HG03575 (cell line): Measurements from ENCODE around the gene WDR20.

Source experiments
- ATAC-seq: cut with Tn5 transposase; IDR thresholded peaks from one replicate; pipeline ENCODE4 v1.9.1; 2021; ENCODE audit not compliant: unreplicated experiment, insufficient number of reproducible peaks, low FRiP score; ENCODE audit errors: extremely low read depth

WDR20 gene

DNA sequence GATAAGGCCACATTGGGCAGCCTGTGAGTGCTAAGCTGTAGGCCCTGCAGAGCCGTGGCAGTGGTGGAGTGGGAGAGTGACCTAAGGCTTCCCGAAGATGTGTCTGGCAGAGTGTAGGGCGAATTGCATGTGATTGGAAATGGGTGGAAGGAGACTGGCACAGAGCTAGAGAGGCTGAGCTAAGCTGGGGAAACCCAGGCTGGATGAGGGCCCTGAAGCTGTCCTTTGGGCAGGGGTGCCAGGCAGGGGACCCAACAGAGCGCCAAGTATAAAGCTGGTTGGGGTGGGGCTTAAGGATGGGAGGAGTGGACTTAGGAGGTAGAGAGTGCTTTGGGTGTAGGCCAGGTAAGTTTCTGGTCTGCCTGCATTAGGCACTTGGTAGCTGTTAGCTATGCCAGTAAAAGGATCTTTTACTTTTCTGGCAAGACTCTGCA is 47.9 kb downstream of the WDR20 start:
- ATAC-seq = no peak

DNA sequence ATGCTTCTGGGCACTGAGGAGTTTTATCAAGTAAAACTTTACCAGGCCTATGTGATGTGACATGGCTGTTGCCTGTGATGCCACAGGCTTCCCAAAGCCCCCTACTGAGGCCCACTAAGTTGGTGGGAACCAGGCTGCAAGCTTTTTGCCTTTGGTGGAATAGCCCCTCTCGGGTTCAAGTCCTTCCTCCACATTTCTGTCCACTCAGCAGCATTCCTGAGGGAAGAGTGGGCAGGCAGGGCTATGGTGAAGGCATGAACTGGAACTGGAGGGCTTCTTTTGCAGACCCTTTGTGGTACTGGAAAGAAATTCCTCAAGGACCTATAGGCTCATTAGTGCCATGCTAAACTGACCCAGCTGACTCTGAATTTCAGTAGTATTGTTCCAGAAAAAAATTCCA is 48.5 kb downstream of the WDR20 start:
- ATAC-seq = no peak

DNA sequence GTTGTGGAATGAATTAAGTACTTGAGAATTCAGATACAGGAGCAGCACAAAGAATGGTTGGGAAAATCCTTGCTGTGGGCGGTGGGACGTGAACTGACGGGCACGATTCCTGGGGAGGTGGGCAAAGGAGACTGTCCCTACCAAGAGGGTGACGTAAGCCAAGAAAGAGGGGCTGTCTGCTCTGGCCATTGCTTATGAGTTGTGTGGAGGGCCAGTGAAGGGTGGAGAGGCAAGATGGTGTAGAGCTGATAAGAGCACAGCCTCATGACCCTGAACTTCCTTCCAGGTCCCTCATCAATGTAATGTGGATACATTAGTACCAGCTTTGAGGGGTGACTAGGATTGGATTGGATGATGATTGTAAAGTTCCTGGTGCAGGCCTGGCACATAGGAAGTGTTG is 50.2 kb downstream of the WDR20 start:
- ATAC-seq = no peak

DNA sequence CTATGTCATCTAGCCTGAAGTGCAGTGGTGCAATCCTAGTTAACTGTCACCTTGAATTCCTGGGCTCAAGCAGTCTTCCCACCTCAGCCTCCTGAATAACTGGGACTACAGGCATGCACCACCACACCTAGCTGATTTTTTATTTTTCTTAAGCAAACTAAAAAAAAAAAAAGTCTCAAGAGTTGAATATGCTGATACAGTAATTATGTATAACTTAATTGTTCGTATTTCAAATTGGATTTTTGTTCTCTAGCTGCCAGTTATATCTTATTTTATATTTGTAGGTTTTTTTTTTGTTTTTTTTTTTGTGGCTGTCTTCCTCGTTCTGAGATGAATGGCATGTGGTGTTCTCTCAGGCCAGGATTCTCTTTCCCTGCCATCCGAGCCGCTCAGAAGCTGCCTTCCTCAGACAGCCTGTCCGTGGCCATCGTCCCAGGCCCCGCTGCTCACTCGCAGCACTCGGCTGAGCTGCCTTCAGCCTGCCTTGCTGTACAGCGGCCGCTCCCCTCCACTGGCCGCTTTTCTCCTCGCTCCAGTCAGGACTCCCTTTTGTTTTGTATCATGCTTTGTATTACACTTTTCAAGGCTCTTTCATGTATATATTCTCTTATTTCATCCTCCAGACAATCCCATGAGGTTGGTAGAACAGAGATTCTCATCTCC is 53.3 kb downstream of the WDR20 start:
- no peak for ATAC-seq

DNA sequence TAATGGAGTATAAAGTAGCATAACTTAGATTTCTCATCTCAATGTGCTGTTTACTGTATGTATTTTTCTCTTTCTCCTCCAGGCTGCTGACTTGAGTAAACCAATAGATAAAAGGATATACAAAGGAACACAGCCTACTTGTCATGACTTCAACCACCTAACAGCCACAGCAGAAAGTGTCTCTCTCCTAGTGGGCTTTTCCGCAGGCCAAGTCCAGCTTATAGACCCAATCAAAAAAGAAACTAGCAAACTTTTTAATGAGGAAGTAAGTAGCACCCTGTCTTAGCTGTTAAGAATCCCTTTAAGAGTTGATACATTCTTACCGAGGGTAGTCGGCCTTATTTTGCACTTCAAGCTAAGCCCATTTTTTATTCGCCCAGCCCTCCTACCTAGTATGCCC is 55.2 kb downstream of the WDR20 start:
- no peak for ATAC-seq

DNA sequence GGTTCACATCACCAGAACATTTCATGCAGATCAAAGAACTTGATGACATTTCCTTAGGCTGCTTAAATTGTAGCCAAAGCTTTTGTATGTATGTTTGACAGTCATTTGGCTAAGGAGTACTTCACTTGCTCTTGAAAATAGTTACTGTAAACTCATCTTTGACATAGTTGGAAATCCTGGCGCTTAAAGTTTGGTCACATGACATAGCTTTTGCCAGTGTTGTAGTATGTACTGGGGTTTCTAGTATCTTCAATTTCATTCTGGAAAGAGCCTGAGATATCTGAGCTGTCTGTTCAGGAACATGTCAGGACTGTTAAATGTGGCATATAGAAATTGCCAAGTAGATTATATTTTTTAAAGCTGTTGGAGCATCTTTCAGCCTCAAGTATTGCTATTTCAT is 55.7 kb downstream of the WDR20 start:
- no peak for ATAC-seq

DNA sequence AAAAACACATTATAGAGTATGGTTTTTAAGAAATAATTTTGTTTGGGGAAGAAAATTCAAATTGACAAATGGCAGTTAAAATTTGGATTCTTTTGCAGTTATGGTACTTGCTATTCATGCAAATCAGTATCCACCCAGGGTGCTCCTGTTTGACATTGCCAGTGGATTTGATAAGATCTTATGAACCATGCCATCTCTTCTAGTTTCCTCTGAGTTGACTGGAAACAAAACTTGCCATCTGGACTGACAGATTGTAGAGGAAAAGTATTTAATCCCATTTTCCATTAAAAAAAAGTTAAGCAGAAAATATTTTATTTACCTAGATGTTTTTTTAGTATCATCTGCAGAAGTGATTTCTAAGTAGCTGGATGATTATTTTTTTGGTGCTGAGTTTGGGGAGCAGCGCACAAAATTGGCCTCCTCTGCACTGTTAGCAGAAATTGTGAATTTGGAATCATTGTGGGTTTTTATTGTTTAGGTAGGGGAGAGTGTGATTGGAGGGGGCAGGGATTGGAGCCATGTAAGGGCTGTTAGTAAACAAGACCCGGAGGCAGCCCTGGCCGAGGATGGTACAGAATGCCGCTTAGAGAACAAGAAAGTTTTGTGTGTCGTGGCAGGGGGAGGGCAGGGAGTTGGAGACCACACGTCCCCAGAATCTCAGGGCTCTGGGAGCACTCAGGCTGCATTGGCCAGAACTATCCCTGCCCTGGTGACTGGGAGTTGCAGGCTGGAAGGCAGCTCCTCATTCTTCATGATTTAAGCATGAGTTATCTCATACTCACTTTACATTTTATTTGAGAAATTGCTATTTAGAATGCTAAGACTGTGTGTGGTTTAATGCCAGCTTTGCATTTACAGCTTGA is 56.6 kb downstream of the WDR20 start:
- ATAC-seq = no peak

DNA sequence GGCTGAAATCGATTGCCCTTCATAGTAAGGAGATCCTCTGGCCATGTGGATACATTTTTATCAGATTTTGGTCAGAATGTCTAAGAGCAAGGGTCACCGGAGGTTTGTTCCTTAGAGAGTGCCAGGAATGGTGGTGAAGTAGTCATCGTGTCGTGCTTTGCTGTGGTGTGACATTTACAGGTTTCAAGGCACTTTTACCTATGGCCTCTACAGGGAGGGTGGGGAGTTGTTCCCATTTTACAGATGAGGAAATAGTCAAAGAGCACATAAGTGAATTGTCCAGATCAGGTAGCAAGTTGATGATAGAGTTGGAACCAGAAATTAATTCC is 57.2 kb downstream of the WDR20 start:
- no peak for ATAC-seq

DNA sequence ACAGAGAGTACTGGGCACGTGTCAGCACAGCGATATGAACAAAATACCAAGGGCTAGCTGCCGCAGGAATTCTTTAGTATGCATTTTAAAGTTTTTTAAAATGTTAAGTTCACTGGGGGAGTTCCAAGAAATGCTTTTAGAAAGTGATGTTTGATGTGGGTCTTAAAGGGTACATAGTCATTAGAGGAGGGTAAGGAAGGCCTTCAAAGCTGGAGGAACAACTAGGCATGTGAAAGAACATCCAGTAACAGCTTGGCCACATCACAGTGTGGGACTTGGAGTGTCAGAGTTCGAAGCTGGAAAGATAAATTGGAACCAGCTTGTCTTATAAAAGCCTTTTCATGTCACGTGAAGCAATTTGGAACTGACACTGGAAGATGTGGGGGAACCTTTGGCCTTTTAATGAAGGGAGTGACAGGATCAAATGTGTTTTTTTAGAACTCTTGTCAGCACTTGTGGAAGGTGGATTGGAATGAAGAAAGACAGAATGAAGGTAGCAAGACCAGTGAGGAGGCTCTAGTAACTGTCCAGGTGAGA is 57.7 kb downstream of the WDR20 start:
- no peak for ATAC-seq

DNA sequence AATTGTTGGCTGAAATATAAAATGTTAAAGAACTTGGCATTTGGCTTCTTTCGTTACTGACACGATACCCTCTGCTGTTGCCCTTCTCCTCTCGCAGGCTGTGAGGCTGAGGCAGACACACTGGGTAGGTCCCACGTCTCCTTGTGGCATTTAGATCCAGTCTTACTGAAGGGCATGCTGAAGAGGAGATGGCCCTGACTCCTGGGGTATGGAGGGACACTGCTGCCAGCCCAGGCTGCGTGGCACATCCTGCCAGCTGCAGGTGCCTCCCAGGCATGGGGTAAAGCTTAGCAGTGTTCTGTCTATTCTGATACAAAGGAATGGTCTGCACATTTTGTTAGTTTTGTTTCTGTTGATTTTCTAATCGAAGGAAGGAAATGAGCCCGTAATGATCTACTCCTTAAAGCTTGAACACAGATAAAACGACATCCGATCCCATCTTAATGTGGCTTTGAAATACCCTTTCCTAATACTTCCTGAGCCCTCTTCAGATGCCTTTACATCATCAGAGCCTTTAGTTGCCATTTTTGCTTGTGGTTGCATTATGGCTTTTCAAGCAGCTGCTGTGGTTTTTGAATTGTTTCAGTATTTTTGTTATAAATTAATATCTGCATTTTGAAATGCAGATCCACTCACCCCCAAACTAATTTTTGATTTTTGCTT is 61.1 kb downstream of the WDR20 start:
- no peak for ATAC-seq

DNA sequence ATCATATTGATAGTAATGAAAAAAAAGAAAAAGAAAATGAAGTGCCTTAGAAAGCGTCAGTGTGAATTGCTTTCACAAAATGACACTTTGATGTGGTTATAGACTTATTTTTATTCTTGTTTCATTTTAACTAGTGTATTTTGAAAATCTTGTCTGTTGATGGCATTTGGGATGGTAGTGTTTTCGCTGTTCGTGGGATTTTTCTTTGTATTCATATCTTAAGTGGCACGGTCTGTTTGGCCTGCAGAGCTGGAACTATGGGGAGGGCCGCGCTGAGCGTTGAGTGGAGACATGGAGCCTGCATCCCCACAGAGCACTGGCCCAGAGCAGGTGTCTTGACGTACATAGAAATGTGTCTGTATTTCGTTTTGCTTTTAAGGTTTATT is 61.6 kb downstream of the WDR20 start:
- ATAC-seq = no peak

DNA sequence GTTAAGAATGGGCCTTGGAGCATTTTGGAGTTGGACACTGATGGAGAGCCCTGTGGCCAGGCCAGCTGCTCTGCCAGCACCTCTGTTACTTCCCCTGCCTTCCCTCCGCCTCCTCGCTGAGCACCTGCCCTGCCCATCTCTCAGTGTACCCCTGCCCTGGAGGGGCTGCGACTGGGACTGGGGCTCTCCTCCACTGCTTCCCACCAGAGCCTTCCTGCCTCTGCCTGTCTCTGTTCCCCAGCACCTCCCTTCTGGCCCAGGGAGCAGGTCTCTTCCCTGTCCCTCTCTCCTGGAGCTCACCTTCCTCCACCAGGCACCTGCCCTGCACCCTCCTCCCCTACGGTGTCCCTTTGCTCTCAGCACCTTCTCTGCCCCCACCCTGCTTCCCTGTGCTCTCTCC is 62.1 kb downstream of the WDR20 start:
- ATAC-seq = no peak

DNA sequence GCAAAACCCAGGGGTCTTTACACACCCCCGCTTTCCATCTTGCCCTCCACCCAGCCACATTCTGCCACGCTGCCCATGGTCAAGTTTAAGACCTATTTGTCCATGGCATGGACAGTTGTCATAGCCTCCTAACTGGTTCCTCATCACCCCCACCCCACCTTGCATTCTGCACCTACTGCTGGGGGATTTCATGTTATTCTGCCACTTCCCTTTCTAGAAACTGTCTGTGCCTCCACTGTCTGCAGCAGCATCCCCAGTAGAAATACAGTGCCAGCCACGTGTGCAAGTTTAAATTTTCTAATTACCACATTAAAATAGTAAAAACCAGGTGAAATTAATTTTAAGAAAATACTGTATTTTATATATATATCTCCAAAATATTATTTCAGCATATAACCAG is 63.2 kb downstream of the WDR20 start:
- no peak for ATAC-seq

DNA sequence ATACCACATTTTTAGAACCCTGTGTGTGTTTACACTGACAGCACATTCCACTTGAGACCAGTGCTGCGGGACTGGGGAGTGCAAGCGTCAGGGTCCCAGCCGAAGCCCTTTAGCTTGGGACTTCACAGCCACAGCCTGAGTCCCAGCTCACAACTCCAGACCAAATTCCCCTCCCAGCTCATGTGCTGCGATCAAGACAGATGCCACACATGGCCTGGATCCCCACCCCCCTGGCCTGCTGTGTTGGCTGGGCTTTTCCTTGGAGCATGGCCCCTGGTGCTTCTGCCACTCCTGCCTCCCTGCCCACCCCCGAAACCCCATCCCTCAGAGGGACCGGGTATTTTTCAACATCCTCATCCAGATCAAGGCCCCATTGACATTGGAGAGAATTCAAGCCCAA is 63.7 kb downstream of the WDR20 start:
- no peak for ATAC-seq

DNA sequence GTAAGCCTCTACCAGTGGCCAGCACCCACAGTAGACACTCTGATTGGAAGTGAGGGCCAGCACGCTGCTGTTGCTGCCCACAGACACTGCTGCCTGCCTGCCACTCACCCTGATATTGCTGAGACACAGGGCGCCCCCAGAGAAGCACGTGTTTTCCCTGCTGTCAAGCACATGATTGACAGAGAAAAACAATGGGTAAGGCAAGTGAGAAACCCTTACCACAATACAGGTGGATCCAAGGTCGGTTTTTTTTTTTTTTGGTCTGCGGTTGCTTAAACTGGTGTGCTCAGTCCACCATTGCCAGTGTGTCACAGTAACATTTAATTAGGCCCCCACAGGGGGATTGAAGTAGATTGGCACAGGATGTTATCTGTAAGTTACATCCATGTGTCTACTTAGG is 65.9 kb downstream of the WDR20 start:
- ATAC-seq = no peak

DNA sequence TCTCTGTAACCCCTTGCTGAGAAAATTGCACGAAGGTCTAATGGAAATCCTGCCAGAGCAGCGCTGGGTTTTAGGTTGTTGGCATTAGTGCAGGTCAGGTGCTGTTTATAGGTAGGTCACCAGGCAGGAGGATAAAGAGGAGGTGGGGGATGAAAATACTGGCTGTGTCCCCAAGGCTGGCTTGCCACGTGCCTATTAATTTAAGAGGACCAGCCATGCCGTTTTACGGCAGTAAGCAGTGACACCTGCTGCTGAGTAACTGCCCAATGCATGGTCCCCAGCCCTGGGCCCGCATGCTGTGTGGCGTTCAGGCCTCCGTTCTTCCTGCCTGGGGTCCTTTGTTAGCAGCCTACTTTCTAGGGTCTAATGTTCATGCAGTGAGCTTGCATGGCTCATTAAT is 67.2 kb downstream of the WDR20 start:
- ATAC-seq = no peak

DNA sequence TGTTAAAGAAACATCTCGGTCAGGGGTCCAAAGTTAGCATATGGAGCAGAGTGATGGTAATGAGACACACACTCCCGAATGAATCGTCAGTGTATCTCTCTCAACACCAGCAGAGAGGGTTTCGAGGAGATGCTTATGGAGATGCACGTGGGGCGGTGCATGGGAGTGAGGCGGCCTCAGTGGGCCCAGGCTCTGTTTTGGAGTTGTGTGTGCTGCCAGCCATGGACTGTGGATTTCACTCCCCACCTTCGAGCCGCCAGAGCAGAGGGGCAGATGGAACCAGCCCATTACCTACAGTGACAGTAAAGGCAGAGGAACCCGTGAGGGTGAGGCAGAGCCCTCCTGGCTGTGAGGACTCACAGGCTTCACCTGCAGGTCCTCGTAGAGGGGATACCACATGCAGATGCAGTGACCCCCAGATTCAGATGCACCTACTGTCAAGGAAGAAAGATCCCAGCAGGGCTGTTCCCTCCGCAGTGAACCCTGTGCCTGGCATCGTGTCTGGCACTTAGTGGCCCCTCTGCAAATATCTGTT is 68.2 kb downstream of the WDR20 start:
- no peak for ATAC-seq

DNA sequence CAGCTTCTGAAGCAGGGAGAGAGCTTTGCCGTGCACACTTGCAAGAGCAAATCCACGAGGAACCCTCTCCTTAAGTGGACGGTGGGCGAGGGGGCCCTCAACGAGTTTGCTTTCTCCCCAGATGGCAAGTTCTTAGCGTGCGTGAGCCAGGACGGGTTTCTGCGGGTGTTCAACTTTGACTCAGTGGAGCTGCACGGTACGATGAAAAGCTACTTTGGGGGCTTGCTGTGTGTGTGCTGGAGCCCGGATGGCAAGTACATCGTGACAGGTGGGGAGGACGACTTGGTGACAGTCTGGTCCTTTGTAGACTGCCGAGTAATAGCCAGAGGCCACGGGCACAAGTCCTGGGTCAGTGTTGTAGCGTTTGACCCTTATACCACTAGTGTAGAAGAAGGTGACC is 69.0 kb downstream of the WDR20 start:
- no peak for ATAC-seq

DNA sequence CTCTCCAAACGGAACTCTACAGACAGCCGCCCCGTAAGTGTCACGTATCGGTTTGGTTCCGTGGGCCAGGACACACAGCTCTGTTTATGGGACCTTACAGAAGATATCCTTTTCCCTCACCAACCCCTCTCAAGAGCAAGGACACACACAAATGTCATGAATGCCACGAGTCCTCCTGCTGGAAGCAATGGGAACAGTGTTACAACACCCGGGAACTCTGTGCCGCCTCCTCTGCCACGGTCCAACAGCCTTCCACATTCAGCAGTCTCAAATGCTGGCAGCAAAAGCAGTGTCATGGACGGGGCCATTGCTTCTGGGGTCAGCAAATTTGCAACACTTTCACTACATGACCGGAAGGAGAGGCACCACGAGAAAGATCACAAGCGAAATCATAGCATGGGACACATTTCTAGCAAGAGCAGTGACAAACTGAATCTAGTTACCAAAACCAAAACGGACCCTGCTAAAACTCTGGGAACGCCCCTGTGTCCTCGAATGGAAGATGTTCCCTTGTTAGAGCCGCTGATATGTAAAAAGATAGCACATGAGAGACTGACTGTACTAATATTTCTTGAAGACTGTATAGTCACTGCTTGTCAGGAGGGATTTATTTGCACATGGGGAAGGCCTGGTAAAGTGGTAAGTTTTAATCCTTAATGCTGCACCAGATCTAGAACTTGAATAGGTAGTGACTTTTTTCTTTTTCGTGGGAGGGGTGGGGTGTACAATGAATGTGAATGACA is 69.7 kb downstream of the WDR20 start:
- ATAC-seq = no peak
